ENCODE data around the gene THAP9. TPM values are rescaled to one million over a fixed set of nuclear protein-coding genes. Genes with fewer than 3 reads are reported as not detected.

The THAP9 gene
- total RNA-seq, 1 experiment from 2014 or later, result 3.2 TPM

- no peak for ATAC-seq
- Histone ChIP-seq H3K36me3 (ENCODE audit: low read depth, low read length) (peaks cover 5% of the 10 kb centered on the region; the same call in 1 of the 2 replicates), H3K9me2 (replicated peaks; ENCODE audit: low read length) (no peaks in the 10 kb centered on the region), H3K27me3 (ENCODE audit: low read length) (no peaks in the 10 kb centered on the region), H3K4me3 (ENCODE audit: low read length) (no peak overlapping the region), H3K9me3 (ENCODE audit: low read length) (no peaks in the 10 kb centered on the region), H3K9ac (ENCODE audit: low read length) (no peak overlapping the region), H2AFZ (ENCODE audit: low read length) (no peak overlapping the region), H3K4me1 (ENCODE audit: insufficient read depth, low read length) (no peaks in the 10 kb centered on the region), H3K4me2 (ENCODE audit: low read length) (no peak overlapping the region), H4K20me1 (ENCODE audit: low read length) (no peaks in the 10 kb centered on the region), H3K79me2 (ENCODE audit: low read length) (no peaks in the 10 kb centered on the region), H3F3A (ENCODE audit: low read length, unreplicated experiment) (no peaks in the 10 kb centered on the region), H3K27ac (ENCODE audit: low read length) (no peak overlapping the region)
- TF ChIP-seq EZH2phosphoT487 (IDR thresholded peaks at IDR 0.05; ENCODE audit: borderline replicate concordance, low read length) (no peak), EZH2 (IDR thresholded peaks at IDR 0.05; ENCODE audit: low read length, unreplicated experiment) (no peak)
- CTCF ChIA-PET, result no interaction called here
- BruUV-seq (replicated peaks), result no TSS peak
- no peak for DNase-seq
- POLR2A ChIA-PET (ENCODE audit: unreplicated experiment), result no interaction called here
- intact Hi-C loops (cut with micrococcal nuclease), result no loop called here
Measured at GRCh38 chr4:82930848-82931755, 30.6 kb downstream of the THAP9 start.

- no TSS peak for BruUV-seq (replicated peaks)
- Histone ChIP-seq H3K4me2 (ENCODE audit: low read length) (no peak overlapping the region), H3K4me3 (ENCODE audit: low read length) (no peak overlapping the region), H2AFZ (ENCODE audit: low read length) (no peak overlapping the region), H3F3A (ENCODE audit: low read length, unreplicated experiment) (no peaks in the 10 kb centered on the region), H3K4me1 (ENCODE audit: insufficient read depth, low read length) (no peaks in the 10 kb centered on the region), H3K36me3 (ENCODE audit: low read depth, low read length) (peaks cover 12% of the 10 kb centered on the region; the same call in 1 of the 2 replicates), H3K9ac (ENCODE audit: low read length) (no peak overlapping the region), H3K9me3 (ENCODE audit: low read length) (no peaks in the 10 kb centered on the region), H3K79me2 (ENCODE audit: low read length) (no peaks in the 10 kb centered on the region), H3K27ac (ENCODE audit: low read length) (no peak overlapping the region), H3K27me3 (ENCODE audit: low read length) (no peaks in the 10 kb centered on the region), H3K9me2 (replicated peaks; ENCODE audit: low read length) (no peaks in the 10 kb centered on the region), H4K20me1 (ENCODE audit: low read length) (no peaks in the 10 kb centered on the region)
- ATAC-seq, result no peak
- no peak for TF ChIP-seq CTCF (conservative IDR thresholded peaks at IDR 0.05; ENCODE audit: low read depth, low read length)
- TF ChIP-seq EZH2phosphoT487 (IDR thresholded peaks at IDR 0.05; ENCODE audit: borderline replicate concordance, low read length), result no peak
- TF ChIP-seq EZH2 (IDR thresholded peaks at IDR 0.05; ENCODE audit: low read length, unreplicated experiment), result no peak
- intact Hi-C loops (cut with micrococcal nuclease), result no loop called here
- ChIA-PET POLR2A (ENCODE audit: unreplicated experiment) (no interaction called here), CTCF (no interaction called here)
- DNase-seq, result no peak
Measured at GRCh38 chr4:82934441-82934840, 33.9 kb downstream of the THAP9 start.

GRCh38 chr4:82939414-82939813 is 38.9 kb downstream of the THAP9 start:
- no peaks in the 10 kb centered on the region for H4K20me1 ChIP-seq (ENCODE audit: low read length)
- H3K36me3 ChIP-seq (ENCODE audit: low read depth, low read length), result peaks cover 12% of the 10 kb centered on the region; the same call in 1 of the 2 replicates
- no peaks in the 10 kb centered on the region for H3F3A ChIP-seq (ENCODE audit: low read length, unreplicated experiment)
- H3K4me2 ChIP-seq (ENCODE audit: low read length), result no peak overlapping the region
- CTCF ChIA-PET, result no interaction called here
- H3K4me1 ChIP-seq (ENCODE audit: insufficient read depth, low read length), result no peaks in the 10 kb centered on the region
- no peak overlapping the region for H3K27ac ChIP-seq (ENCODE audit: low read length)
- BruUV-seq (replicated peaks), result no TSS peak
- intact Hi-C loops (cut with micrococcal nuclease), result no loop called here
- H3K9me2 ChIP-seq (replicated peaks; ENCODE audit: low read length), result no peaks in the 10 kb centered on the region
- H3K27me3 ChIP-seq (ENCODE audit: low read length), result no peaks in the 10 kb centered on the region
- H3K9ac ChIP-seq (ENCODE audit: low read length), result no peak overlapping the region
- no peak for TF ChIP-seq EZH2phosphoT487 (IDR thresholded peaks at IDR 0.05; ENCODE audit: borderline replicate concordance, low read length)
- TF ChIP-seq CTCF (conservative IDR thresholded peaks at IDR 0.05; ENCODE audit: low read depth, low read length), result no peak
- no peak for TF ChIP-seq EZH2 (IDR thresholded peaks at IDR 0.05; ENCODE audit: low read length, unreplicated experiment)
- no peak overlapping the region for H3K4me3 ChIP-seq (ENCODE audit: low read length)
- no peak for DNase-seq
- H3K9me3 ChIP-seq (ENCODE audit: low read length), result no peaks in the 10 kb centered on the region
- no peak overlapping the region for H2AFZ ChIP-seq (ENCODE audit: low read length)
- no peaks in the 10 kb centered on the region for H3K79me2 ChIP-seq (ENCODE audit: low read length)
- no peak for ATAC-seq
- POLR2A ChIA-PET (ENCODE audit: unreplicated experiment), result no interaction called here

Data from PC-3 (cell line).